GM18909 (cell line): Measurements from ENCODE around the gene FANCE.

Source experiments
- ATAC-seq: cut with Tn5 transposase; IDR thresholded peaks from one replicate; pipeline ENCODE4 v1.9.1; 2021; ENCODE audit warnings: mild to moderate bottlenecking; ENCODE audit not compliant: unreplicated experiment, poor library complexity

The FANCE gene

GRCh38 chr6:35480176-35480575 lies 28.0 kb downstream of the FANCE start:
- ATAC-seq = no peak

GRCh38 chr6:35481226-35481625 lies 29.1 kb downstream of the FANCE start:
- no peak for ATAC-seq

DNA sequence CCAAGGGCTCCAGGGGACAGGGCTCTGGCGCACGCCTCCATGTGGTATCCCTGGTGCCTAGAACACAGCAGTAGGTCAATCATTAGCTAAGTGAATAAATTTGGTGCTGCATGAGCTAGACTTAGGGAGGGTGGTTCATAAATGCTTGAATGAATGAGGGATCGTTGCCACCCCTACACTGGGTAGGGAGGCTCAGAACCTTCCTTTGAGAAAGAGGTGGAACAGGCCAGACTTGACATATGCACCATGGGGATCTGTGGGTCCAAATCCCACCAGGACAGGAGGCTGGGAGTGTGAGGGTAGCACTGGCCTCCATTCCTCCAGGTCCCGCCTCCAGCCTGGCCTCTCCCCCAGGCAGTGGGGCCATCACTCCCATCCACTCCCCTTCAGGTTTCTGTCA lies 30.9 kb downstream of the FANCE start:
- ATAC-seq = no peak

DNA sequence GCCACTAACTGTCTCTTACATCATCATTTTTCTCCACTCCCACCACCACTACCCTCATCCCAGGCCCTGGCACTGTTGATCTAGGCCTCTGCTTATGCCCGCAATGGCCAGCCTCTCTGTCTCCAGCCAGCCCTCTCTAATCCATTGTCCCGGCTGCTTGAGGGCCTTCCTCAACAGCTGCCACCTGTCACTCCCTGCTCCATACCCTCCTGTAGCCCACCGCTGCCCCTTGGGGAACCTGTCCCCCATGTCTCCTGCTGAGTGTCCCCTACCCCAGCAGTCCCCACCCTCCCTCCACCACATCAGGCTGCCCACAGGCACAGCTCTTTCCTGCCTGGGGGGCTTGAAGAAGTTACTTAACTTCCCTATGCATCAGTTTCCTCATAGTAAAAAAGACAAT lies 31.4 kb downstream of the FANCE start:
- no peak for ATAC-seq

GRCh38 chr6:35483893-35484645 lies 31.9 kb downstream of the FANCE start:
- no peak for ATAC-seq

DNA sequence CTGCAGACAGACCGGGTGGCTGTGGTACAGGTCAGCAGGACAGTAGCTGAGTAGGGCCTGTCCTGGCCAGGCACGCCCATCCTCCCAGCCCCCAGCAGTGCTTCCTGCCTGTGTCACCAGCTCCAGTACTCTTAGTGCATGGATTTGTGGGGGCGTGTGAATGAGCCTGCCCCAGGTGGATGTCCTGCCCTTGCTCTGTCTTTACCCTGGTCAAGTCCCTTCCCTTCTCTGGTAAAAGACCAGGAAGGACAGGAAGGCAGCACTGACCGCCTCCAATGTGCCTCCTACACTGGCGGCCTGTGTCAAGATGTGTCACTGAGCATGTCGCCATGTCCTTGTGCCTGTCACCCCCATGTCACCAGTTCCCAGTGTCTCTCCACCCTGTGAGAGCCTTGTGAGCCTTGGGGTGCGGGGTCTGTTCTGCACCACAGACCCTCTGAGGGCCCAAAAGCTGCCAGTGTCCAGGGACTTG lies 32.8 kb downstream of the FANCE start:
- ATAC-seq = no peak

- no peak for ATAC-seq
Observed at GRCh38 chr6:35485402-35485877, 33.3 kb downstream of the FANCE start.

- ATAC-seq = no peak
Observed at GRCh38 chr6:35486005-35486925, 34.1 kb downstream of the FANCE start.

DNA sequence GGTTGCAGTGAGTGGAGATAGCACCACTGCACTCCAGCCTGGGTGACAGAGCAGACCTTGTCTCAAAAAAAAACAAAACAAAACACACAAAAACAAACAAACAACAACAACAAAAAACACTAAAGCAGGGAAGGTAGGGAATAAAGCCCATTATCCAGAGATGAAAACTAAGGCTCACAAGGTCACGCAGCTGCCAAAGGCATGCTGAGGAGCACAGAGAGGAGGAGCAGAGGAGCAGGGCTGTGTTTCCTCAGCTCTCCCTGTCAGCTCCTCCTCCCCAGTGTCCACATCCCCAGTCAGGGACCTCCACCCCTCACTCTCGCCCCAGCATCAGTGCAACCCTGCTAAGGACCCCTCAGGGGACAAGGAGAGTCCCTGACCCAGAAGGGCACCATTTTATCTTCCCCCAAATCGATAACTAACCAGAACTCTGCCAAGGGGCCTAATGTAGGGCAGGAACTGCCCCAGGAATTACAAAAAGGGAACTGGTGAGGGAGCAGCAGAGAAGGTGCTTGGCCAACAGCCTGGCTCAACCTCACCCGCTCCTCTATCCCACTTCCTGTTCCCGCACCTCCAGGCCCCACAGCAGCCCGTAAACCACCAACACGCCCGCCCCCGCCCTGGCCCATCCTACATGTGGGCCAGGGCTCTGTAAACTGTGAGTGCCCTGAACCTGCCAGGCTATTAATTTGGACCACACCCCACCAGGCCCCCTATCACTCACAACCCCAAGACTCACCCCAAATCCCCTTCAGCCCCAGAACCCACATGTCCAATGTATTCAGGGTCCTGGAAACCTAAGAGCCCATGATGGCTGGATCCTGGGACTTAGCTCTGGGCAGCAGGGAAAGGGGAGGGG lies 35.7 kb downstream of the FANCE start:
- no peak for ATAC-seq

DNA sequence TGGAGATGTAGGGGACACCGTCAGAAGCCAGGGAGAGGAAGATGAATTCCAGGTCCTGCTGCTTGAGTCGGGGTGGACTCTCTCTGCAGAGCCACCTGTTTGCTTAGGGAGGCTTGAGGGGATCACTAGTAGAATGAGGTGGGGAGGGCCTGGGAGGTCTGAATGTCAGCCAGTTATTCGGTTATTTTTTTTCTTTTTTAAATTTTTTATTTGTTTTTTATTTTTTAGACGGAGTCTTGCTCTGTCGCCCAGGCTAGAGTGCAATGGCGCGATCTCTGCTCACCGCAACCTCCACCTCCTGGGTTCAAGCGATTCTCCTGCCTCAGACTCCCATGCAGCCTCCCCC lies 36.4 kb downstream of the FANCE start:
- ATAC-seq = no peak

GRCh38 chr6:35489066-35489465 lies 36.9 kb downstream of the FANCE start:
- ATAC-seq = no peak

DNA sequence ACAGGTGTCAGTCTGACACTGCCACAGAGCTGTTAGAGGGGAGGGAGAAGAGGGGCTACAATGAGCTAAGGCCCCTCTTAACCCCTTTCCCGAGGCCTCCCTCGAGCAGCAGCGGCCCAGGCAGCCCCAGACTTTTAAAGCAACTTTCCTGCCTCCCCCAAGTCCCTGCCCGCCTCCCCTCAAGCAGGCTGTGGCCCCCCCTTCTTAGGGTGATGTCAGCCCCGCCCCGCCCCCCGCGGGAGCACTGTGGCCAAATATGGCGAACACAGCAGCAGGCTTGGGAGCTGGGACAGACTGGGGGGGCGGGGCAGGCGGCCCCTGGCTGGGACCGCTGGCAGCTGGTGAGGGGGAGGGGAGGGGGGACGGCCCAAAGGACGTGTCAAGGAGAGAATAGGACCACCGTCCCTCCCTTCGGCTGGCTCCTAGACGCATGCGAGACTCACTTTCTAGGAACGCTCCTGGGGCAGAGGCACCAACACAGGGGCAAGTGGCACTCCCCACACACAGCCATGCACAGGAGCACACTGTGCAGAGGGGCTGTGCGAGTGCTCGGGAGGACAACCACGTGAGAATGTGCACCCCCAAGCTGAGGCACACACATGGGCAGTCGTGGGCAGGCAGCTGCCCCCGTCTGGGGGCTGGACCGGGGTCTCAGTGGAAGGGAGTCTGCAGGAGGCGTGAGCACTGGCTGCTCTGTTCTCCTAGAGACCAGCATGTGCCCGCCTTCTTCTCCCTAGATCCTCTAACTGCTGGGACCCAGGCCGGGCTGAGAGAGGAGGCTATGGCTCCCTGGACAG lies 38.1 kb downstream of the FANCE start:
- ATAC-seq = no peak

DNA sequence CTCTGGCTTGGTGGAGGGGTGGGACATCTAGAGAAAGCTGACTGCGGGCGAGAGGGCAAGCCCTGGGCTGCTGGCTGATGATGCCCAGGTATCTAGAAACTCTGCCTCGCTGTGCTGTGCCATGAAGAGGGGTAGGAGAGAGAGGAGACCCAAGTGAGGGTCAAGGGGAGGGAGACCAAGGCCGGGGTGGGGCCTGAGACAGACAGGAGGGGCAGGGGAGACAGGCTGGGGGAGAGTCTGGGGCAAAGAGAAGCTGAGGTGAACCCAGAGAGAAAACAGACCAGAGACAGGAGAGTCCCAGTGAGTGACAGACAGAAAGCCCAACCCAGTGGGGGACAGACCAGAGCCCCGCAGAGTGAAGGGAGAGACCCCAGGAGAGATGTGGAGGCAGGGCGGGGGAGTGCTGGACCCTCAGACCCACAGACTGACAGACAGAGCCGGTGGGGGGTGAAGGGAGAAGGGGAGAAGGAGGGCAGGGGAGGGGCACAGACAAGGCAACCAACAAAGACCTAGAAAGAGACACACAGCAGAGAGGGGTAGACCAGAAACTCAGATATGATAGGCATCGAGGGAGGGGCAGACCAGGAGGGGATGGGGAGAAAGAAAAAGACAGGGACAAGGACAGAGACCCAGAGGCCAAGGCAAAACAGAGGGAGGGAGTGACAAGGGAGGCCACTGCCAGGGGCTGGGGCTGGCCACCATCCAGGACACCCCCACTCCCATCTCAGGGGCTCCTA lies 38.9 kb downstream of the FANCE start:
- ATAC-seq = no peak

GRCh38 chr6:35491558-35492257 lies 39.6 kb downstream of the FANCE start:
- no peak for ATAC-seq

DNA sequence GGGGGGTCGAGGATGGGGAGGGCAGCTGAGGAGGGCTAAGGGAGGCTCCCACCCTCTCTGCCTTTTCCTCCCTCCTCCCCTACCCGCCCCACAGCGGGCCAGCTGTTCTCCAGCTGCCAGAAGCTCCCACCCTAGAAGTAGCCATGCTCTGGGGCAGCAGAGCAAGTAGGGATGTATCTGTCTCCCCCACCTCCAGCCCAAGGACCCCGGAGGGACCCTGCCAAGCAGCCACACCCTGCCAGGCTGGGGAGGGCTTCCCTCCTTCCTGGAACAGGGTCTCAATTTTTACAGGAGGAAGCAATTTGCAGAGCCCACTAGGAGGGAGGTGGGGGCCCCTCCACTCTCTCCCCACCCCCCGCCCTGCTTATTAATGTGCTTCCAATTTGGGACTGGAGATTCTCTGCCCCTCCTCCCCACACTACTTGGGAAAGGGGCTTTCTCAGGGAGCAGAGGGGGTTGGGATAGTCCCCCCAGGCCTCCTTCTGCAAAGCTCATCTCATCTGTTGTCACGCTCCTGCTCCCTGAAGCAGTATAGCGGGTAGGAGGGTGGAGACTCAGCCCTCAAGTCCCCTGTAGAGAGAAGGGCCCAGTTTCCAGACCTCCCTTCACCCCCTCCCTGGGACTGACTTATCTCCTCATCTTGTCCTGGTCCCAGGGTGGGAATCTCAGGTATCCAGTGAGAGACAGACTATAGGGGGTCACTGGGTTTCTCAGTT lies 40.3 kb downstream of the FANCE start:
- no peak for ATAC-seq

DNA sequence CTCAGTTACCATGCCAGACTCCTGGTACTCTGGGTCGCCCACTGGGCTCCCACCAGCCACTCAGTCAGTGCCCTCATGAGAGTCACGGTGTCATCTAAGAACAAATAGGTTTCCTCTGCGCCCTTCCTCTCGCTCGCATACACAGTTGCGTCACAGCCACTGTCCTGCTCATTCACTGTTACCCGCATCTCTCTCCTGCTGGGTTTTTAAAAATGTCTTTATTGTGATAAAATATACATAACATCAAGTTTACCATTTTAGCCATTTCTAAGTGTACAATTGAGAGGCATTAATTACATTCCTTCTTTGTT lies 40.8 kb downstream of the FANCE start:
- ATAC-seq = no peak

DNA sequence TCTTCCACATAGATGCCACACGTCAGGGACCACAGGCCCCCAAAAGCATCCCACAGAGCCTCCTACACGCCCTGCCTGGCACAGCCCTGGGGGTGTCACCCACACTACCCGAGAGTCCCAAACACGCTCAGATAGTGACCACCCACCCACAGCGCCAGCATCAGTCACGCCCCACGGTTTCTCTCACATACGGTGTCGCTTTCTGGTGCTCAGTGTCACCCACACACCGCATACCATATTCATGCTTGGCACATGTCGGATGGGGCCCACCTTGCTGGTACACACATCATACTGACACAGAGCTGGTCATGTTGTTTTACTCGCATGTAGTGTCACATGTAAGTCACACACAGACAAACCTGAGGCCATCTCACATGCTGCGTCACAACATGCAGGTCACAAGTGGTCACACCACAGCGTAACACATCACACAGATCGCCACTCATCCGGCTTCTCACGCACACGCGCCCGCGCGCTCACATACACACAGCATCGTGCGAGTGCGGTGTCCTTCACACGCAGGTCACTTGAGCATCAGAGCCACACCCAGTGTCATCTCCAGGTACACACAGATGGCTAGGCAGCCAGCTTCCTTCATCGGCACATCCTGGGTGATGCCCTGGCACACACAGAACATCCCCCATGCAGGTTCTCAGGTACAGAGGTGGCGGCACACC lies 41.3 kb downstream of the FANCE start:
- ATAC-seq = no peak
